ENCODE results near the gene ZNF710.

GRCh38 chr15:90022345-90022744 is 21.2 kb downstream of the ZNF710 start:
- TF ChIP-seq EP300 (IDR thresholded peaks at IDR 0.05; ENCODE audit: low read length) (no peak), EZH2 (IDR thresholded peaks at IDR 0.05; ENCODE audit: borderline replicate concordance, low read depth, low read length) (no peak), TBP (optimal IDR thresholded peaks at IDR 0.05; ENCODE audit: low read depth, low read length) (no peak), PML (IDR thresholded peaks at IDR 0.05; ENCODE audit: low read length) (no peak), CHD2 (IDR thresholded peaks at IDR 0.05; ENCODE audit: low read depth, low read length) (no peak), ZNF561 (CRISPR knock-in tag; conservative IDR thresholded peaks at IDR 0.05) (no peak), SAFB2 (IDR thresholded peaks at IDR 0.05; ENCODE audit: borderline replicate concordance, low read depth, low read length, severe bottlenecking) (no peak), ZFP36 (IDR thresholded peaks at IDR 0.05; ENCODE audit: low read depth, low read length, partially characterized antibody) (no peak), RAD21 (CRISPR knock-in tag; conservative IDR thresholded peaks at IDR 0.05 in 1 of 2, IDR thresholded peaks at IDR 0.05 in 1 of 2) (no peak), ZNF217 (CRISPR knock-in tag; IDR thresholded peaks at IDR 0.05) (no peak), FOXP1 (CRISPR knock-in tag; IDR thresholded peaks at IDR 0.05) (no peak)
- TF ChIP-seq, protein P1, sequence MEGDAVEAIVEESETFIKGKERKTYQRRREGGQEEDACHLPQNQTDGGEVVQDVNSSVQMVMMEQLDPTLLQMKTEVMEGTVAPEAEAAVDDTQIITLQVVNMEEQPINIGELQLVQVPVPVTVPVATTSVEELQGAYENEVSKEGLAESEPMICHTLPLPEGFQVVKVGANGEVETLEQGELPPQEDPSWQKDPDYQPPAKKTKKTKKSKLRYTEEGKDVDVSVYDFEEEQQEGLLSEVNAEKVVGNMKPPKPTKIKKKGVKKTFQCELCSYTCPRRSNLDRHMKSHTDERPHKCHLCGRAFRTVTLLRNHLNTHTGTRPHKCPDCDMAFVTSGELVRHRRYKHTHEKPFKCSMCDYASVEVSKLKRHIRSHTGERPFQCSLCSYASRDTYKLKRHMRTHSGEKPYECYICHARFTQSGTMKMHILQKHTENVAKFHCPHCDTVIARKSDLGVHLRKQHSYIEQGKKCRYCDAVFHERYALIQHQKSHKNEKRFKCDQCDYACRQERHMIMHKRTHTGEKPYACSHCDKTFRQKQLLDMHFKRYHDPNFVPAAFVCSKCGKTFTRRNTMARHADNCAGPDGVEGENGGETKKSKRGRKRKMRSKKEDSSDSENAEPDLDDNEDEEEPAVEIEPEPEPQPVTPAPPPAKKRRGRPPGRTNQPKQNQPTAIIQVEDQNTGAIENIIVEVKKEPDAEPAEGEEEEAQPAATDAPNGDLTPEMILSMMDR (IDR thresholded peaks at IDR 0.05 in 2 of 3, conservative IDR thresholded peaks at IDR 0.05 in 1 of 3; ENCODE audit: insufficient read depth in 2 of 3, low read depth in 1 of 3, low read length in 3 of 3) = no peak

Data from K562 (cell line).